Upper lobe of left lung (tissue), 6 donors: ENCODE results near the gene MPHOSPH6. TPM values are rescaled to one million over a fixed set of nuclear protein-coding genes. Genes with fewer than 3 reads are reported as not detected.

Experiments
- ATAC-seq, 2 donors: fragments of 200-7000 bp; cut with Tn5 transposase; one replicate each; pipeline ENCODE4 v1.9.1; 2022; ENCODE audit warnings: mild to moderate bottlenecking in 2 of 2, moderate library complexity in 2 of 2; ENCODE audit not compliant: low FRiP score in 2 of 2
- DNase-seq, 2 donors: peaks; one replicate each; pipeline ENCODE4 v3.0.0-alpha.2; 2019 to 2020
- H3K27ac ChIP-seq, 4 donors: fragments of 200-600 bp; sonication (generic); one replicate each; pipeline ENCODE4 v1.5.1; 2016 to 2019
- H3K27me3 ChIP-seq, 4 donors: fragments of 200-600 bp; sonication (generic); one replicate each; pipeline ENCODE4 v1.5.1; 2017 to 2019
- H3K36me3 ChIP-seq, 4 donors: fragments of 200-600 bp; sonication (generic); one replicate each; pipeline ENCODE4 v1.5.1; 2016 to 2019
- H3K4me1 ChIP-seq, 4 donors: fragments of 200-600 bp; sonication (generic); one replicate each; pipeline ENCODE4 v1.5.1; 2018 to 2019
- H3K4me3 ChIP-seq, 4 donors: fragments of 200-600 bp; sonication (generic); one replicate each; pipeline ENCODE4 v1.5.1; 2017 to 2019; ENCODE audit warnings: mild to moderate bottlenecking in 2 of 4, moderate library complexity in 1 of 4
- H3K9me3 ChIP-seq, 4 donors: fragments of 200-600 bp; sonication (generic); one replicate each; pipeline ENCODE4 v1.5.1; 2018 to 2019
- EP300 ChIP-seq, 4 donors: sonication (generic); formaldehyde crosslinking; IDR thresholded peaks; one replicate each; pipeline ENCODE4 v1.5.1; 2017; ENCODE audit warnings: antibody characterized with exemption in 4 of 4, control low read depth in 2 of 4
- POLR2A ChIP-seq, 4 donors: fragments of 450-650 bp; IDR thresholded peaks; one replicate each; pipeline ENCODE4 v1.5.1; 2016 to 2017; ENCODE audit warnings: antibody characterized with exemption in 4 of 4, mild to moderate bottlenecking in 2 of 4
- POLR2AphosphoS5 ChIP-seq, 2 donors: sonication (generic); formaldehyde crosslinking; IDR thresholded peaks; one replicate each; pipeline ENCODE4 v1.5.1; 2017; ENCODE audit warnings: antibody characterized with exemption in 2 of 2
- WGBS, 2 donors: methylation state at CpG; one replicate each; pipeline ENCODE4 v1.1.5; 2017 to 2018; 5-methylcytosine and 5-hydroxymethylcytosine counted together
- total RNA-seq, 6 donors: library from RNA; depleted of rRNA in 4 of 6; stranded (reverse); fragments of >200 nt in 4 of 6; gene quantifications; one replicate each; pipeline versions ENCODE4 v1.1.0 to v1.2.1, GENCODE V29; 2016 to 2021
- TF ChIP-seq, protein P1 (sequence below), 6 experiments: fragments of 450-650 bp in 4 of 6; fragments of 200-600 bp in 2 of 6; sonication (generic) in 2 of 6; IDR thresholded peaks; one replicate each; pipeline ENCODE4 v1.5.1; 2016 to 2019; ENCODE audit warnings: antibody characterized with exemption in 6 of 6
- donor health status: DM: no; HTN: no; CAD: no; lungs with moderate emphysema.
- donor health status: DM: no; HTN: yes; CAD: no; lungs with severe emphysema.

MPHOSPH6 gene
- total RNA-seq, 6 donors from 2014 or later, result 17.4 to 55.5 (median 22.6) TPM

DNA sequence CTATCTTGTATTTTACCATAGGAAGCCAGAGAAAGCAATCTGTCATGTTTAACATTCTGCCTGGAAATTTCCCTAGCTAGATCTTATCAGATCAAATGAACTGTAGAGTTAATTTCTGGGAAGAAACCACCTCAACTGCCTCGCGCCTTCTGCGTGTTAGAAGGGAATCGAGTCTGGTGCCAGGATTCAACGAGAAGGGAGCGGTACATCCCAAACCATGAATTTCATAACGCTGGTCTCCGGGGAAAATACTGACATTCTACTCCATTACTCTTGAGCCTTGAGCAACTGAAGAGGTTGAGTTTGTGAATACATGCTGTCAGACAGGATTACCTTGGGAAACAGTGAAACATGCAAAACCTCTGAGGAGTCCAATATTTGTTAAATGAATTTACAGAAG, 35.2 kb downstream of the MPHOSPH6 start:
- Histone ChIP-seq H3K9me3 (no peaks in the 10 kb centered on the region), H3K36me3 (no peaks in the 10 kb centered on the region), H3K27ac (no peak overlapping the region), H3K27me3 (no peaks in the 10 kb centered on the region), H3K4me1 (no peaks in the 10 kb centered on the region), H3K4me3 (no peak overlapping the region)
- ATAC-seq, result no peak
- WGBS, 2 donors, result 85 to 87% methylated on average over 8 of the region's 8 CpGs
- DNase-seq, result no peak
- TF ChIP-seq, protein P1, sequence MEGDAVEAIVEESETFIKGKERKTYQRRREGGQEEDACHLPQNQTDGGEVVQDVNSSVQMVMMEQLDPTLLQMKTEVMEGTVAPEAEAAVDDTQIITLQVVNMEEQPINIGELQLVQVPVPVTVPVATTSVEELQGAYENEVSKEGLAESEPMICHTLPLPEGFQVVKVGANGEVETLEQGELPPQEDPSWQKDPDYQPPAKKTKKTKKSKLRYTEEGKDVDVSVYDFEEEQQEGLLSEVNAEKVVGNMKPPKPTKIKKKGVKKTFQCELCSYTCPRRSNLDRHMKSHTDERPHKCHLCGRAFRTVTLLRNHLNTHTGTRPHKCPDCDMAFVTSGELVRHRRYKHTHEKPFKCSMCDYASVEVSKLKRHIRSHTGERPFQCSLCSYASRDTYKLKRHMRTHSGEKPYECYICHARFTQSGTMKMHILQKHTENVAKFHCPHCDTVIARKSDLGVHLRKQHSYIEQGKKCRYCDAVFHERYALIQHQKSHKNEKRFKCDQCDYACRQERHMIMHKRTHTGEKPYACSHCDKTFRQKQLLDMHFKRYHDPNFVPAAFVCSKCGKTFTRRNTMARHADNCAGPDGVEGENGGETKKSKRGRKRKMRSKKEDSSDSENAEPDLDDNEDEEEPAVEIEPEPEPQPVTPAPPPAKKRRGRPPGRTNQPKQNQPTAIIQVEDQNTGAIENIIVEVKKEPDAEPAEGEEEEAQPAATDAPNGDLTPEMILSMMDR (IDR thresholded peaks at IDR 0.05), result no peak
- TF ChIP-seq POLR2A (IDR thresholded peaks at IDR 0.05), result no peak

DNA sequence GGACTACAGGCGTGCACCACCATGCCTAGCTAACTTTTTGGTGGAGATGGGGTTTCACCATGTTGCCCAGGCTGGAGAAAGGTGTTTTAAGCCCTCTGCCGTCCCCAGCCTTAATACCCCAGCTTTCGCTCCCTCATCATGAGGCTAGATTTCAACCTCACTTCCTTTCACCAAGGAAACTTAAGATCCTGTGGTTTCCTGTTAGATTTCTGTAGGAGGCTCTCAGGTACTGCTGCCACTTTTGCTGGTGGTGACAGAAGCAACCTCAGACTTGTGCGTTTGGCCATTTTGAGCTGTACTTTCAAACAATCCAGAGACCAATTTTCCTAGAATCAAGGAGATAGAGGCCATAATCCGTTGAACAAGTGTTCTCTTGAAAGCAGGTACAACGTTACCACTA, 36.2 kb downstream of the MPHOSPH6 start:
- ATAC-seq (no peak), DNase-seq (no peak)
- Histone ChIP-seq H3K27me3 (no peaks in the 10 kb centered on the region), H3K27ac (no peak overlapping the region), H3K36me3 (no peaks in the 10 kb centered on the region), H3K4me3 (no peak overlapping the region), H3K4me1 (no peaks in the 10 kb centered on the region), H3K9me3 (no peaks in the 10 kb centered on the region)
- TF ChIP-seq, protein P1 (IDR thresholded peaks at IDR 0.05), result no peak
- no peak for TF ChIP-seq POLR2A (IDR thresholded peaks at IDR 0.05)
- no peak for TF ChIP-seq EP300 (IDR thresholded peaks at IDR 0.05)
- no peak for TF ChIP-seq POLR2AphosphoS5 (IDR thresholded peaks at IDR 0.05)
- WGBS, 2 donors, result 77 to 83% methylated on average over 6 of the region's 6 CpGs

DNA sequence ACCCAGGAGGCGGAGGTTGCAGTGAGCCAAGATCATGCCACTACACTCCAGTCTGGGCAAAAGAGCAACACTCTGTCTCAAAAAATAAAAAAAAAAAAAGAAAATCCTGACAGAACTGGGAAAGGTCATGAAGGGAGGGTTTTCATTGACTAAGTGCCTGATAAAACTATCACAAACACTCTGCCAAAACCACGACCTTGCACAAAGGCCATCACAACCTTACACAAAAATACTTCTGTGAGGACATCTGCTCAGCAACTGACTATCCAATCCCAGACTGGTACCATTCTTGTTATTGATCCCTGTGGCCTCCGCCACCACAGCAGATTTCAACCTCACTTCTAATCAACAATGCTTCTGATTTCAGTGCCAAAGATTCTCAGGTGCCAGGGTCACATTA, 40.1 kb downstream of the MPHOSPH6 start:
- Histone ChIP-seq H3K4me1 (no peaks in the 10 kb centered on the region), H3K27ac (no peak overlapping the region), H3K36me3 (no peaks in the 10 kb centered on the region), H3K27me3 (no peaks in the 10 kb centered on the region), H3K9me3 (no peaks in the 10 kb centered on the region), H3K4me3 (no peak overlapping the region)
- no peak for DNase-seq
- no peak for ATAC-seq
- no peak for TF ChIP-seq POLR2A (IDR thresholded peaks at IDR 0.05)
- TF ChIP-seq POLR2AphosphoS5 (IDR thresholded peaks at IDR 0.05), result no peak
- TF ChIP-seq, protein P1 (IDR thresholded peaks at IDR 0.05), result no peak
- no peak for TF ChIP-seq EP300 (IDR thresholded peaks at IDR 0.05)
- 82 to 87% methylated on average over 3 of the region's 3 CpGs for WGBS, 2 donors

DNA sequence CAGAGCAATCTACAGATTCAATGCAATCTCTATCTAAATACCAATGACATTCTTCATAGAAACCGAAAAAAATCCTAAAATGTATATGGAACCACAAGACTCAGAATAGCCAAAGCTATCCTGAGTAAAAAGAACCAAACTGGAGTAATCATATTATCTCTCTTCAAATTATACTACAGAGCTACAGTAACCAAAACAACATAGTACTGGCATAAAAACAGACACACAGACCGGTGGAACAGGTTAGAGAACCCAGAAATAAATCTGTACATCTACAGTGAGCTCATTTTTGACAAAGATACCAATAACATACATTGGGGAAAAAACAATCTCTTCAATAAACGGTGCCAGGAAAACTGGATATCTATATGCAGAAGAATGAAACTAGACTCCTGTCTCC, 45.4 kb downstream of the MPHOSPH6 start:
- Histone ChIP-seq H3K36me3 (no peaks in the 10 kb centered on the region), H3K9me3 (no peaks in the 10 kb centered on the region), H3K4me3 (no peak overlapping the region), H3K4me1 (no peaks in the 10 kb centered on the region), H3K27me3 (no peaks in the 10 kb centered on the region), H3K27ac (no peak overlapping the region)
- ATAC-seq (no peak), DNase-seq (no peak)
- 93 to 95% methylated on average over 3 of the region's 3 CpGs for WGBS, 2 donors
- TF ChIP-seq, protein P1 (IDR thresholded peaks at IDR 0.05), result no peak
- no peak for TF ChIP-seq POLR2A (IDR thresholded peaks at IDR 0.05)
- TF ChIP-seq EP300 (IDR thresholded peaks at IDR 0.05), result no peak
- TF ChIP-seq POLR2AphosphoS5 (IDR thresholded peaks at IDR 0.05), result no peak

DNA sequence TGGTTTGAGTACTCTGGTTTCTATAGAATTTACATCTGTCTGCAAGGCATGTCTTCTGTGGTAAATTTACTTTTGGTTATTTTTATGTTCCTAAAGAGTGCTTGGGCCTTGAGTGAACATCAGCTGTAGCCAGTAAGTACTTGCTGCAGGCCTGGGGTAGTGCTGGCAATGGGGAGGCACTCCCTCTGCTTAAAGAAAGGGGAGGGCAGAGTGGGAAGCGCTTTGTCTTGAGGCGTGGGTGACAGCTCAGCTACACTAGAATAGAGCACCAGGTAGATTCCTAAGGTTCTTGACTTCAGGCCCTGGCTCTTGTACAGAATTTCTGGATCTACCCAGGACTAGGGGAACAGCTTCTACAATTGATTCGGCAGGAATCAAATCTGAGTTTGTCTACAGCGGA, 50.6 kb downstream of the MPHOSPH6 start:
- 72 to 95% methylated on average over 4 of the region's 4 CpGs for WGBS, 2 donors
- H3K27me3 ChIP-seq, result no peaks in the 10 kb centered on the region
- H3K4me1 ChIP-seq, result no peaks in the 10 kb centered on the region
- DNase-seq, result no peak
- H3K4me3 ChIP-seq, result no peak overlapping the region
- H3K9me3 ChIP-seq, result no peaks in the 10 kb centered on the region
- H3K36me3 ChIP-seq, result no peaks in the 10 kb centered on the region
- H3K27ac ChIP-seq, result no peak overlapping the region
- TF ChIP-seq, protein P1 (IDR thresholded peaks at IDR 0.05), result no peak
- TF ChIP-seq POLR2A (IDR thresholded peaks at IDR 0.05), result no peak
- TF ChIP-seq POLR2AphosphoS5 (IDR thresholded peaks at IDR 0.05), result no peak
- TF ChIP-seq EP300 (IDR thresholded peaks at IDR 0.05), result no peak
- ATAC-seq, result no peak
